Pancreas (tissue), 10 donors: ENCODE results near the gene UBASH3A. TPM values are rescaled to one million over a fixed set of nuclear protein-coding genes. Genes with fewer than 3 reads are reported as not detected.
A peak's percentile ranks its signal among the peaks of the same experiment; 100 is the strongest.

ENCODE experiments used
- ATAC-seq, 4 donors: fragments of 200-7000 bp; cut with Tn5 transposase; one replicate each; pipeline versions ENCODE4 v1.8.0 to v1.9.1; 2020; ENCODE audit warnings: mild to moderate bottlenecking in 4 of 4, moderate library complexity in 4 of 4
- DNase-seq, 6 donors: peaks; one replicate each; pipeline ENCODE4 v3.0.0-alpha.2; 2020
- FAIRE-seq: peaks from 2 replicates; lab custom pipeline; 2012; peaks lifted over from hg19 to GRCh38; lab: Jason Lieb, UNC
- H3K27ac ChIP-seq, 4 donors: fragments of 200-600 bp; sonication (generic); 1 replicate in 3 of 4; 2 replicates in 1 of 4; pipeline versions ENCODE4 v1.5.0 to v1.8.0; 2020
- H3K27me3 ChIP-seq, 4 donors: fragments of 200-600 bp; one replicate each; pipeline ENCODE4 v1.8.0; 2021
- H3K36me3 ChIP-seq, 3 donors: fragments of 200-600 bp; sonication (generic) in 1 of 3; one replicate each; pipeline versions ENCODE4 v1.5.0 to v1.8.0; 2020 to 2021
- H3K4me1 ChIP-seq, 3 donors: fragments of 200-600 bp; one replicate each; pipeline ENCODE4 v1.8.0; 2021
- H3K4me3 ChIP-seq, 4 donors: fragments of 200-600 bp; sonication (generic) in 2 of 4; one replicate each; pipeline versions ENCODE4 v1.5.0 to v1.8.0; 2020 to 2021
- H3K9me3 ChIP-seq, 4 donors: fragments of 200-600 bp; one replicate each; pipeline ENCODE4 v1.8.0; 2021
- WGBS, 2 donors: extraction: QIAGEN DNeasy Blood & Tissue Kit; methylation state at CpG; one replicate each; pipeline ENCODE4 v1.1.7; 2013; 5-methylcytosine and 5-hydroxymethylcytosine counted together
- intact Hi-C, 3 donors: fragments of 100-400 bp; cut with DNase I; formaldehyde crosslinking; loops; one replicate each; pipeline versions ENCODE4 v1.11.1 to v1.14.2; 2022
- polyA plus RNA-seq, 2 donors: library from polyadenylated mRNA; stranded (reverse); fragments of 200-250 nt; gene quantifications; one replicate each; pipeline ENCODE4 v1.2.3, GENCODE V29; 2013
- total RNA-seq, 6 donors: library from RNA; stranded (reverse); fragmentation: NEBNext Ultra II Directional in 4 of 6; extraction: Animal tissue kit (Norgen Biotek cat#: 25700) in 4 of 6; gene quantifications; one replicate each; pipeline versions ENCODE4 v1.2.1 to v1.2.4, GENCODE V29; 2021 to 2023
- TF ChIP-seq, protein P1 (sequence below), 4 donors: fragments of 200-600 bp; sonication (generic) in 3 of 4; IDR thresholded peaks; one replicate each; pipeline versions ENCODE4 v1.5.0 to v1.8.0; 2021; ENCODE audit warnings: antibody characterized with exemption in 4 of 4
- donor health status: healthy with polysubstance abuse.
- donor health status: DM: no; HTN: no; CAD: no; lungs with moderate emphysema.
- donor health status: DM: no; HTN: no; CAD: no.
- donor health status: control.
- donor health status: control.
- donor health status: Bipolar disorder and iron deficiency.
- donor health status: DM: yes; HTN: yes; CAD: no.
- donor health status: DM: no; HTN: no; CAD: no.
- donor health status: DM: no; HTN: no; CAD: no.
- donor health status: DM: yes; HTN: yes; CAD: no.

The UBASH3A gene
- total and polyA plus RNA-seq, 8 donors: 0.15 to 0.40 (median 0.32) TPM; not detected in 1

DNA sequence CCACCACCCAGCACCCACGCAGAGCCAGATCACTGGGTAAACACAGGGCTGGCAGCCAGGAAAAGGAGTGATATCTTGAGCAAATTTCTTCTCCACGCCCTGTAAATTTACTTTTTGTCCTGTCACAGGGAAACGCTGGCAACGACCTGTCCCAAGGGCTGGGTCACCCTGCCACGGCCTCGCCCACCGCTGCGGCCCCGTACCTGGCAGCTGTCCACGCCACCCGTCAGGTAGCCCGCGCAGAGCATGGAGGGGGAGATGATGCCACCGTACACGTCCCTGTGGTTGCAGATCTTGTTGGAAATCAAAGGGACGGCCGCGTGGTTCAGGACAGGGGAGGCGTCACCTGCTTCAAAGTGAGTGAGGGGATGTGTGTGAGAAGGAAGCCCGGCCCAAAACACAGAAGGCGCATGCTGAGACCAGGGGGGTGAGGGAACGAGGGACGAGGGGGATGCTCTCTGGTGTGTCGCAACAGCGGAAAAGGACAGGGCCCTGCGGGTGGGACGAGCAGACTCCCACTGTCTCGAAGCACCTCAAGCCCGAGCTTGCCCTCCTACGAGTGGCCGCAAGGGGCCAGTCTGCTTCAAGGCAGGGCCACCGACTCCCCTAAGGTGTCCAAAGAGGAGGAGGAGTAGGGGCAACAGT lies 27.2 kb upstream of the UBASH3A start:
- intact Hi-C loops: no loop called here
- Histone ChIP-seq H3K27me3 (no peaks in the 10 kb centered on the region), H3K4me3 (no peak overlapping the region), H3K36me3 (no peaks in the 10 kb centered on the region), H3K9me3 (no peaks in the 10 kb centered on the region), H3K27ac (no peak overlapping the region), H3K4me1 (no peaks in the 10 kb centered on the region)
- DNase-seq (peak in 5 of 6 donors; percentile 28 to 68 (median 48)), ATAC-seq (peak in 3 of 4 donors; percentile 44 to 85 (median 66)), FAIRE-seq (no peak)
- 43 to 46% methylated on average over 32 of the region's 32 CpGs for WGBS, 2 donors
- TF ChIP-seq, protein P1, sequence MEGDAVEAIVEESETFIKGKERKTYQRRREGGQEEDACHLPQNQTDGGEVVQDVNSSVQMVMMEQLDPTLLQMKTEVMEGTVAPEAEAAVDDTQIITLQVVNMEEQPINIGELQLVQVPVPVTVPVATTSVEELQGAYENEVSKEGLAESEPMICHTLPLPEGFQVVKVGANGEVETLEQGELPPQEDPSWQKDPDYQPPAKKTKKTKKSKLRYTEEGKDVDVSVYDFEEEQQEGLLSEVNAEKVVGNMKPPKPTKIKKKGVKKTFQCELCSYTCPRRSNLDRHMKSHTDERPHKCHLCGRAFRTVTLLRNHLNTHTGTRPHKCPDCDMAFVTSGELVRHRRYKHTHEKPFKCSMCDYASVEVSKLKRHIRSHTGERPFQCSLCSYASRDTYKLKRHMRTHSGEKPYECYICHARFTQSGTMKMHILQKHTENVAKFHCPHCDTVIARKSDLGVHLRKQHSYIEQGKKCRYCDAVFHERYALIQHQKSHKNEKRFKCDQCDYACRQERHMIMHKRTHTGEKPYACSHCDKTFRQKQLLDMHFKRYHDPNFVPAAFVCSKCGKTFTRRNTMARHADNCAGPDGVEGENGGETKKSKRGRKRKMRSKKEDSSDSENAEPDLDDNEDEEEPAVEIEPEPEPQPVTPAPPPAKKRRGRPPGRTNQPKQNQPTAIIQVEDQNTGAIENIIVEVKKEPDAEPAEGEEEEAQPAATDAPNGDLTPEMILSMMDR (IDR thresholded peaks at IDR 0.05): peak in 1 of 4 donors; percentile 28

DNA sequence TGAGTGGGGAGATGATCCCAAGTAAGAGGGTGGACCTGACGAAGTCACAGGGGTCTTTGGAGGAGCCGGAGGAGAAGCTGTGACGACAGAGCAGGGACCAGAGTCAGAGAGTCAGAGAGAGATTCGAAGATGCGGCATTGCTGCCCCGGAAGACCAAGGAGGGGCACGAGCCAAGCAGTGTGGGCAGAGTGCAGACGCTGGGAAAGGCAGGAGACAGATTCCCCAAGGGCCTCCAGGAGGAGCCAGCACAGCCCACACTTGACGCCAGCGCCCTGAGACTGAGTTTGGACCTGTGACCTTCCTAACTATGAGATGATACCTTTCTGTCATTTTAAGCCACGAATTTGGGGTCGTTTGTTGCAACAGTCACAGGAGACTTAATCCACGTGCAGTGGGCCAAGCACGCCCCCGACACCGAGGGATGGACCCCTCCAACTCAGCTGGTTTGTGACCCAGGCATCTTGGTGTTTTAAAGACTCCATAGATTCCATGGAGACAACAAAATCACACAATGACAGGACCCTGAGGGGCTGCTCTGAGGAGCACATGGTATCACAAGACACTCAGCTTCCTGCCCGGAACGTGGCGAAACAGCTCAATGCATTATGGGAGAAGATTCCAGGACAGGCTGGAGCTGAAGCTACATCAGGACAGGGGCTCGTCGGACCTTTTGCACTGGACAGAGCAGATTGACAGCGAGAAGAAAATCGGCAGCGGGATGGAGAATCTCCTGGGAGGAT lies 26.3 kb upstream of the UBASH3A start:
- no peak overlapping the region for H3K27ac ChIP-seq
- WGBS, 2 donors: 70 to 83% methylated on average over 24 of the region's 24 CpGs

DNA sequence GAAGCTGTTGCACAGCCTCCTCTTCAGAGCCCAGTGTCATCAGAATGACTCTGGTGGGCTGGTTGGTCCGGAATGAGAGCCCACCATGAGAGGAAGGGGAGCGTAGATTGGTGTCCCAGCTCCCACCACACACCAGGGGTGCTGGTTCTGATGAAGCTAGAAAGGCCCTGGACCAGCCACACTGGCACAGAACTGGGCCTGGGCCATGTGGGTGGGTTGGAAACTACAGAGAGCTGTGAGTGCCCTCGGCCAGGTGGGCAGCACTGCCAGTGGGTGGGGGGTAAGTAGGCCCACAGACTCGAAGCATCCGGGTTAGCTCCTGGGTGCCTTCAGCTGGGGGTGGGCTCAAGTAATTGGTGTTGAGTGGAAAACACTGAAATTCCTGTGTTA lies 25.8 kb upstream of the UBASH3A start:
- no peak overlapping the region for H3K4me3 ChIP-seq
- H3K36me3 ChIP-seq: no peaks in the 10 kb centered on the region
- no peak overlapping the region for H3K27ac ChIP-seq
- no peak for FAIRE-seq
- intact Hi-C loops: no loop called here
- DNase-seq: no peak
- H3K4me1 ChIP-seq: no peaks in the 10 kb centered on the region
- H3K9me3 ChIP-seq: no peaks in the 10 kb centered on the region
- no peaks in the 10 kb centered on the region for H3K27me3 ChIP-seq
- TF ChIP-seq, protein P1 (IDR thresholded peaks at IDR 0.05): no peak
- WGBS, 2 donors: 80 to 99% methylated on average over 5 of the region's 5 CpGs
- ATAC-seq: no peak

More for the DNA sequence above, 26.3 kb upstream of the UBASH3A start:
- Histone ChIP-seq H3K27me3 (no peaks in the 10 kb centered on the region), H3K4me3 (no peak overlapping the region), H3K36me3 (no peaks in the 10 kb centered on the region), H3K4me1 (no peaks in the 10 kb centered on the region), H3K9me3 (no peaks in the 10 kb centered on the region)
- TF ChIP-seq, protein P1 (IDR thresholded peaks at IDR 0.05): no peak
- FAIRE-seq (no peak), ATAC-seq (no peak), DNase-seq (peak in 1 of 6 donors; percentile 36)
- intact Hi-C loops: no loop called here

DNA sequence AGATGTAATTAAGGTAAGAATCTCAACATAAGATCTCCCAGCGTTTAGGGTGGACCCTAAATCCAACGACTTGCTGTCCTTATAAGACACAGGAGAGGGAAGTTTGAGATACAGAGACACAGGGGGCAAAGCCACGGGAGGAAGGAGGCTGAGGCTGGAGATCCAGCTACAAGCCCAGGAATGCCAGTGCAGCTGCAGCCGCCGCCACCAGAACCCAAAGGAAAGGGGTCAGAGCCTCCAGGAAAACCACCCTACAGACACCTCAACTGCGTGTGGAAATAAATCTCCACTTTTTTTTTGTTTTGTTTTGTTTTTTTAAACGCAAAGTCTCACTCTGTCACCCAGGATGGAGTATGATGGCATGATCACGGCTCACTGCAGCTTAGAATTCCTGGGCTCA lies 25.3 kb upstream of the UBASH3A start:
- DNase-seq (peak in 1 of 6 donors; percentile 31), FAIRE-seq (no peak), ATAC-seq (no peak)
- H3K9me3 ChIP-seq: no peaks in the 10 kb centered on the region
- H3K27ac ChIP-seq: no peak overlapping the region
- no peaks in the 10 kb centered on the region for H3K36me3 ChIP-seq
- WGBS, 2 donors: 77 to 90% methylated on average over 8 of the region's 8 CpGs
- no peaks in the 10 kb centered on the region for H3K27me3 ChIP-seq
- H3K4me3 ChIP-seq: no peak overlapping the region
- no peaks in the 10 kb centered on the region for H3K4me1 ChIP-seq
- TF ChIP-seq, protein P1 (IDR thresholded peaks at IDR 0.05): no peak
- intact Hi-C loops: no loop called here
